Measurements from ENCODE around the gene PHACTR1. TPM values are rescaled to one million over a fixed set of nuclear protein-coding genes. Genes with fewer than 3 reads are reported as not detected.

Gene PHACTR1
- total and polyA plus RNA-seq, 3 donors from 2014 or later = 5.1 to 7.6 (median 6.5) TPM

DNA sequence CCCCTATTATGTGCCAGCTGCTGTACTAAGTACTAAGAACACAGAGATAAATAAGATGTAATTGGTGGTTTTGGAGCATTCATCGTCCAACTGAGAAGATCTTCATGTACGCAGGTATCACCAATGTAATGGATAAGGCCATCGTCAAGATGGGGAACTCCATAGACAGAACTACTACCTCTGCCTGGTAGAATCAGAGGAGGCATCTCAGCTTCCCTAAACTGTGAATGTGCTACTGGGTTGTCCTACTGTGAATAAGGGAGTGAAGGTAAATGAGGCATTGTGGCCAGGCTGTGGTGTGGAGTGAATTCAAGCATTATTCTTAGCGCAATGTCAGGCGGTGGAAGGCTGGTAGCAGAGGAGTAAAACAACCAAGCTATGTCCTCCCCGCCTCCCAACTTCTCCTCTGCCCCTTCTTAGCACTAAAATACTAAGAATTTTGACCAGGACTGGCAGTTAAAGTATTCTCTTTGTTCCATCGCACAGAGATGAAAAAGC lies 543.6 kb downstream of the PHACTR1 start:
- no peak for DNase-seq
- no peak overlapping the region for H3K4me3 ChIP-seq
- WGBS, 2 donors = 89 to 96% methylated on average over 7 of the region's 7 CpGs
- intact Hi-C loops (cut with DNase I; ENCODE audit: low total_unique reads) = no loop called here
- TF ChIP-seq, protein P1, sequence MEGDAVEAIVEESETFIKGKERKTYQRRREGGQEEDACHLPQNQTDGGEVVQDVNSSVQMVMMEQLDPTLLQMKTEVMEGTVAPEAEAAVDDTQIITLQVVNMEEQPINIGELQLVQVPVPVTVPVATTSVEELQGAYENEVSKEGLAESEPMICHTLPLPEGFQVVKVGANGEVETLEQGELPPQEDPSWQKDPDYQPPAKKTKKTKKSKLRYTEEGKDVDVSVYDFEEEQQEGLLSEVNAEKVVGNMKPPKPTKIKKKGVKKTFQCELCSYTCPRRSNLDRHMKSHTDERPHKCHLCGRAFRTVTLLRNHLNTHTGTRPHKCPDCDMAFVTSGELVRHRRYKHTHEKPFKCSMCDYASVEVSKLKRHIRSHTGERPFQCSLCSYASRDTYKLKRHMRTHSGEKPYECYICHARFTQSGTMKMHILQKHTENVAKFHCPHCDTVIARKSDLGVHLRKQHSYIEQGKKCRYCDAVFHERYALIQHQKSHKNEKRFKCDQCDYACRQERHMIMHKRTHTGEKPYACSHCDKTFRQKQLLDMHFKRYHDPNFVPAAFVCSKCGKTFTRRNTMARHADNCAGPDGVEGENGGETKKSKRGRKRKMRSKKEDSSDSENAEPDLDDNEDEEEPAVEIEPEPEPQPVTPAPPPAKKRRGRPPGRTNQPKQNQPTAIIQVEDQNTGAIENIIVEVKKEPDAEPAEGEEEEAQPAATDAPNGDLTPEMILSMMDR (IDR thresholded peaks at IDR 0.05) = no peak
- no peak for TF ChIP-seq POLR2A (IDR thresholded peaks at IDR 0.05)
- H3K27ac ChIP-seq = no peak overlapping the region
- H3K27me3 ChIP-seq = no peaks in the 10 kb centered on the region
- H3K9me3 ChIP-seq = no peaks in the 10 kb centered on the region
- H3K36me3 ChIP-seq (ENCODE audit: low read depth, missing control alignments) = no peaks in the 10 kb centered on the region
- H3K4me1 ChIP-seq = no peaks in the 10 kb centered on the region

- 94 to 95% methylated on average over 5 of the region's 5 CpGs for WGBS, 2 donors
- TF ChIP-seq, protein P1 (IDR thresholded peaks at IDR 0.05) = no peak
- no peak for TF ChIP-seq POLR2A (IDR thresholded peaks at IDR 0.05)
- no peak overlapping the region for H3K4me3 ChIP-seq
- no peaks in the 10 kb centered on the region for H3K27me3 ChIP-seq
- no peaks in the 10 kb centered on the region for H3K36me3 ChIP-seq (ENCODE audit: low read depth, missing control alignments)
- no peak overlapping the region for H3K27ac ChIP-seq
- intact Hi-C loops (cut with DNase I; ENCODE audit: low total_unique reads) = no loop called here
- H3K9me3 ChIP-seq = no peaks in the 10 kb centered on the region
- no peak for DNase-seq
- no peaks in the 10 kb centered on the region for H3K4me1 ChIP-seq
These were observed 544.3 kb downstream of the PHACTR1 start for GRCh38 chr6:13260831-13261230.

DNA sequence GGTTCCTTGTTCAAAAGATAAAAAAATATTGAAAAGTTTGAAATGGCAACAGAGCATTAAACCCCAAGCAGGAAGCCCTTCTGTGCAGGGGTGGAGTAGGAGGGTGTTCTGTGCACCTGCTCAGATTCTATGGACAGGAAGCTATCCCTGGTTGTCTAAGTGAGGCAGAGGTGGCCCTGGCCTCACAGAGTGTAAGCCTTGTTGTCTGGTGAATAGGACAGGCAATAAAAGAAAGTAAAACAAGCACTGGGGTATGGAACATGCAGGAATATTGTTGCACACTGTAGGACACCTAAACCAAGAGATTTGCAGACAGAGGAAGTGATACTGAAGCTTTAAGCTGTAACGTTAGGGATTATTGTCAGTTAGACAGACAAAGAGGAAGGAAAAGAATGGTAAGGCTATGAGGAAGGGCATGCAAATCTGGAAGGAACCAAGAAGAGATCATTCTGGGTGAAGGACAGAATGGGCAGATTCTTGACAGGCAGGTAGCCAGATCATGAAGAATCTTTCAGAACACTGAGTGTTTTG lies 545.0 kb downstream of the PHACTR1 start:
- H3K36me3 ChIP-seq (ENCODE audit: low read depth, missing control alignments) = no peaks in the 10 kb centered on the region
- no peaks in the 10 kb centered on the region for H3K4me1 ChIP-seq
- H3K4me3 ChIP-seq = no peak overlapping the region
- TF ChIP-seq POLR2A (IDR thresholded peaks at IDR 0.05) = no peak
- TF ChIP-seq, protein P1 (IDR thresholded peaks at IDR 0.05) = no peak
- H3K9me3 ChIP-seq = no peaks in the 10 kb centered on the region
- 57 to 82% methylated on average over 1 of the region's 1 CpG for WGBS, 2 donors
- no peaks in the 10 kb centered on the region for H3K27me3 ChIP-seq
- H3K27ac ChIP-seq = no peak overlapping the region
- DNase-seq = no peak
- intact Hi-C loops (cut with DNase I; ENCODE audit: low total_unique reads) = no loop called here

DNA sequence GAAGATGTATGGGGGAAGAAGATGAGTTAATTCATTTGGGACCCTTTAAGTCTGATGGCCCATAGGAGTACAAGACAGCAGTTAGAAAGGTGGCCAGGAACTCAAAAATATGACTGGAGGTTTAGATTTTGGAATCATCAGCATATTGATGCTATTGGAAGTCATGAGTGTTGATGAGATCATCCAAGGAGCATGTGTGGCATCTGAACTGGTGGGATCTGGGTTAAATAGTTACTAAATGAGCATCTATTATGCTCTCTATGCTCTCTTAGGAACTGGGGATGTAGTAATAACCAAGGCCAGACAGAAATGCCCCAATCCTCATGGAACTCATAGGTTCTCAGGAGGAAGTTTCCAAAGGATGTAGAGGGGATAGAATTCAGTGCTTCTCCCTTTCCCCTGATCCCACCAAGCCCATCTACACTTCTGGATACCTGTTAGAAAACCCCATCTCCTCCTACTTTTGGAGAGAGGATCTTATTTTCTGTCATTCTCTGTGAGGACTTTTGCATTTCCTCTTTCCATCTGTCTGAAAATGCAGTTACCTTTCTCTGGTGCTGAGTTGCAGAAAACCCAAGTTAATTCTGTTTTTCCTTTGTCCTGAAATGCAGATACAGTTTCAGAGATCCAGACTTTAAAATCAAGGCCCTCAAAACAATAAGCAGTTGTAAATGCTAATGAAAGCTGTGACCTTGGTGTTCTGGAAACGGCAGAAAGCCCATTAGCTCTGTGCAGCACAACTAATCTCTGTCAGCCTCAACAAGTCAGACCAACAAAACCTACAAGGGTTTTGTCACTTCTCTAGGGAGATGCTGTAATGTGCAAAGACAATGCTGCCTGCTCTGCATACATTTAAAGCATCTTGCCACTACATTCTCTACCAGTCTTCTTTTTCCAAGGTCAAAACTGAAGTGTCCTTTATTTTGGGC lies 546.0 kb downstream of the PHACTR1 start:
- no peak overlapping the region for H3K4me3 ChIP-seq
- H3K27ac ChIP-seq = no peak overlapping the region
- 20 to 34% methylated on average over 1 of the region's 1 CpG for WGBS, 2 donors
- no peaks in the 10 kb centered on the region for H3K4me1 ChIP-seq
- intact Hi-C loops (cut with DNase I; ENCODE audit: low total_unique reads) = no loop called here
- DNase-seq = no peak
- no peaks in the 10 kb centered on the region for H3K36me3 ChIP-seq (ENCODE audit: low read depth, missing control alignments)
- no peaks in the 10 kb centered on the region for H3K9me3 ChIP-seq
- H3K27me3 ChIP-seq = no peaks in the 10 kb centered on the region
- no peak for TF ChIP-seq POLR2A (IDR thresholded peaks at IDR 0.05)
- TF ChIP-seq, protein P1 (IDR thresholded peaks at IDR 0.05) = no peak

Data from testis (tissue), 3 donors.